IMR-90 (cell line): ENCODE data around the gene BAZ2B. TPM values are rescaled to one million over a fixed set of nuclear protein-coding genes. Genes with fewer than 3 reads are reported as not detected.

Experiments used
- ATAC-seq: fragments of 200-7000 bp; cut with Tn5 transposase; 2 replicates; pipeline ENCODE4 v1.9.1; 2020; ENCODE audit warnings: low read depth, mild to moderate bottlenecking, moderate library complexity
- BruUV-seq: library from RNA; stranded (reverse); fragments of 400-500 nt; replicated peaks from 2 replicates; lab custom pipeline; 2021; lab: Mats Ljungman, UMichigan
- CTCF ChIA-PET: fragments of 300-600 bp; formaldehyde crosslinking; extraction: SDS; loops from one replicate; lab custom pipeline; 2021; ENCODE audit warnings: antibody characterized with exemption; lab: Yijun Ruan, JAX
- POLR2A ChIA-PET: fragments of 300-600 bp; sonication (Branson Sonifier 250); formaldehyde crosslinking; loops from one replicate; lab custom pipeline; 2022; ENCODE audit warnings: antibody characterized with exemption; ENCODE audit not compliant: unreplicated experiment; lab: Charles Lee
- DNase-seq: peaks from one replicate; pipeline ENCODE4 v3.0.0; 2013
- H2AFZ ChIP-seq: replicated peaks from 2 replicates; pipeline ENCODE3; 2013; ENCODE audit warnings: low read length, mild to moderate bottlenecking; ENCODE audit not compliant: poor library complexity
- H2AK5ac ChIP-seq: 2 replicates; pipeline ENCODE4 v1.6.1; 2013; ENCODE audit warnings: low read depth, low read length, inconsistent platforms
- H2AK9ac ChIP-seq: replicated peaks from 2 replicates; pipeline ENCODE3; 2013; ENCODE audit warnings: mild to moderate bottlenecking, low read depth, low read length, moderate library complexity; ENCODE audit not compliant: poor library complexity
- H2BK120ac ChIP-seq: 2 replicates; pipeline ENCODE4 v1.6.1; 2013; ENCODE audit warnings: low read depth, low read length, inconsistent platforms
- H2BK15ac ChIP-seq: 3 replicates; pipeline ENCODE4 v1.6.1; 2013; ENCODE audit warnings: low read depth, low read length, inconsistent platforms
- H2BK20ac ChIP-seq: 2 replicates; pipeline ENCODE4 v1.6.1; 2013; ENCODE audit warnings: low read depth, mild to moderate bottlenecking, inconsistent platforms, low read length, moderate library complexity
- H2BK5ac ChIP-seq: 2 replicates; pipeline ENCODE4 v1.6.1; 2013; ENCODE audit warnings: mild to moderate bottlenecking, low read depth, low read length, inconsistent platforms; ENCODE audit not compliant: poor library complexity, severe bottlenecking
- H3K14ac ChIP-seq: replicated peaks from 2 replicates; pipeline ENCODE4 v1.6.1; 2013; ENCODE audit warnings: low read depth, low read length, inconsistent platforms
- H3K18ac ChIP-seq: 2 replicates; pipeline ENCODE4 v1.6.1; 2013; ENCODE audit warnings: low read depth, low read length, control low read depth
- H3K23ac ChIP-seq: 2 replicates; pipeline ENCODE4 v1.6.1; 2013; ENCODE audit warnings: low read depth, low read length, inconsistent platforms
- H3K27ac ChIP-seq: 2 replicates; pipeline ENCODE4 v1.5.1; 2013; ENCODE audit warnings: mild to moderate bottlenecking, control low read depth, low read length; ENCODE audit not compliant: insufficient read depth
- H3K27me3 ChIP-seq: 2 replicates; pipeline ENCODE4 v1.6.1; 2013; ENCODE audit warnings: low read length; ENCODE audit not compliant: control insufficient read depth, insufficient read depth
- H3K36me3 ChIP-seq: 2 replicates; pipeline ENCODE4 v1.6.1; 2013; ENCODE audit warnings: low read length, mixed read lengths; ENCODE audit not compliant: control insufficient read depth, insufficient read depth
- H3K4ac ChIP-seq: 2 replicates; pipeline ENCODE4 v1.6.1; 2013; ENCODE audit warnings: low read depth, low read length, inconsistent platforms
- H3K4me1 ChIP-seq: 2 replicates; pipeline ENCODE4 v1.6.1; 2013; ENCODE audit warnings: low read length, mixed read lengths; ENCODE audit not compliant: control insufficient read depth, insufficient read depth
- H3K4me2 ChIP-seq: 2 replicates; pipeline ENCODE4 v1.6.1; 2013; ENCODE audit warnings: low read depth, mild to moderate bottlenecking, control low read depth, low read length, moderate library complexity
- H3K4me3 ChIP-seq: 2 replicates; pipeline ENCODE4 v1.5.1; 2013; ENCODE audit warnings: low read depth, mild to moderate bottlenecking, control low read depth, low read length, moderate library complexity; ENCODE audit not compliant: insufficient read depth
- H3K56ac ChIP-seq: 2 replicates; pipeline ENCODE4 v1.6.1; 2013; ENCODE audit warnings: low read length, inconsistent platforms; ENCODE audit not compliant: insufficient read depth; ENCODE audit errors: extremely low read depth
- H3K79me1 ChIP-seq, 2 experiments: 2 replicates each; pipeline ENCODE4 v1.6.1; 2013; ENCODE audit warnings: low read length in 2 of 2, inconsistent platforms in 1 of 2, low read depth in 1 of 2
- H3K9ac ChIP-seq: 2 replicates; pipeline ENCODE4 v1.6.1; 2013; ENCODE audit warnings: low read depth, low read length, control low read depth
- H3K9me1 ChIP-seq: 2 replicates; pipeline ENCODE4 v1.6.1; 2013; ENCODE audit warnings: low read length, inconsistent platforms; ENCODE audit not compliant: insufficient read depth
- H3K9me3 ChIP-seq: 2 replicates; pipeline ENCODE4 v1.6.1; 2013; ENCODE audit warnings: low read length; ENCODE audit not compliant: control insufficient read depth, insufficient read depth
- H4K20me1 ChIP-seq: 2 replicates; pipeline ENCODE4 v1.6.1; 2013; ENCODE audit warnings: low read length, inconsistent platforms; ENCODE audit not compliant: insufficient read depth
- H4K5ac ChIP-seq: 2 replicates; pipeline ENCODE4 v1.6.1; 2013; ENCODE audit warnings: mild to moderate bottlenecking, low read depth, low read length, control low read depth
- H4K8ac ChIP-seq, 2 experiments: 2 replicates each; pipeline ENCODE4 v1.6.1; 2013; ENCODE audit warnings: low read depth in 2 of 2, low read length in 2 of 2, control low read depth in 1 of 2, inconsistent platforms in 1 of 2
- H4K91ac ChIP-seq: 2 replicates; pipeline ENCODE4 v1.6.1; 2013; ENCODE audit warnings: low read depth, low read length, inconsistent platforms; ENCODE audit not compliant: insufficient read depth
- BHLHE40 ChIP-seq: fragments of 150-350 bp; IDR thresholded peaks from 2 replicates; pipeline ENCODE4 v1.6.1; 2016; ENCODE audit warnings: mild to moderate bottlenecking, low read depth, low read length
- CHD1 ChIP-seq: IDR thresholded peaks from 2 replicates; pipeline ENCODE4 v1.6.1; 2012; ENCODE audit warnings: low read depth, low read length, improper control_type of control experiment
- ELK1 ChIP-seq: fragments of 150-350 bp; IDR thresholded peaks from 2 replicates; pipeline ENCODE4 v1.6.1; 2016; ENCODE audit warnings: low read depth, mild to moderate bottlenecking, low read length, moderate library complexity, borderline replicate concordance
- FOS ChIP-seq: fragments of 150-350 bp; IDR thresholded peaks from 2 replicates; pipeline ENCODE4 v1.6.1; 2016; ENCODE audit warnings: low read depth, low read length
- MAFK ChIP-seq: IDR thresholded peaks from 2 replicates; pipeline ENCODE4 v1.6.1; 2012; ENCODE audit warnings: low read depth, low read length, improper control_type of control experiment
- MAZ ChIP-seq: IDR thresholded peaks from 2 replicates; pipeline ENCODE4 v1.6.1; 2012; ENCODE audit warnings: low read depth, mild to moderate bottlenecking, low read length, improper control_type of control experiment, moderate library complexity, borderline replicate concordance
- MXI1 ChIP-seq: IDR thresholded peaks from 2 replicates; pipeline ENCODE4 v1.6.1; 2012; ENCODE audit warnings: low read depth, mild to moderate bottlenecking, low read length, moderate library complexity, borderline replicate concordance
- NFE2L2 ChIP-seq: fragments of 150-350 bp; IDR thresholded peaks from 2 replicates; pipeline ENCODE4 v1.6.1; 2016; ENCODE audit warnings: low read depth, mild to moderate bottlenecking, low read length
- POLR2A ChIP-seq: IDR thresholded peaks from 2 replicates; pipeline ENCODE4 v1.6.1; 2012; ENCODE audit warnings: mild to moderate bottlenecking, low read depth, low read length
- RAD21 ChIP-seq: IDR thresholded peaks from 2 replicates; pipeline ENCODE4 v1.6.1; 2012; ENCODE audit warnings: low read length, improper control_type of control experiment
- RCOR1 ChIP-seq: IDR thresholded peaks from 2 replicates; pipeline ENCODE4 v1.6.1; 2012; ENCODE audit warnings: mild to moderate bottlenecking, low read length, improper control_type of control experiment; ENCODE audit not compliant: insufficient replicate concordance
- RFX5 ChIP-seq: IDR thresholded peaks from 2 replicates; pipeline ENCODE4 v1.8.0; 2012; ENCODE audit warnings: low read depth, mild to moderate bottlenecking, low read length, moderate library complexity
- SMC3 ChIP-seq: fragments of 150-350 bp; IDR thresholded peaks from 2 replicates; pipeline ENCODE4 v1.6.1; 2016; ENCODE audit warnings: low read depth, mild to moderate bottlenecking, antibody characterized with exemption, low read length, moderate library complexity
- WGBS, 2 experiments: methylation state at CpG; one replicate each; pipeline versions ENCODE4 v1.1.5 to v1.1.7; 2013; ENCODE audit warnings: missing lambda C conversion rate in 2 of 2; ENCODE audit not compliant: insufficient read length in 1 of 2; ENCODE audit errors: extremely low coverage in 2 of 2; 5-methylcytosine and 5-hydroxymethylcytosine counted together
- dilution Hi-C: fragments of 300-500 bp; cut with HindIII; formaldehyde crosslinking; loops from one replicate; pipeline ENCODE4 v1.14.3; 2018; ENCODE audit warnings: low sequenced_read_pairs; ENCODE audit not compliant: unreplicated experiment
- in situ Hi-C: fragments of 300-500 bp; cut with MboI; formaldehyde crosslinking; loops from 3 replicates; pipeline ENCODE4 v1.14.3; 2019; ENCODE audit warnings: low sequenced_read_pairs, inconsistent platforms, mixed read lengths
- intact Hi-C: fragments of 100-400 bp; cut with micrococcal nuclease; formaldehyde crosslinking; loops from 2 replicates; pipeline ENCODE4 v1.10.0; 2022
- polyA plus RNA-seq, 3 experiments: library from polyadenylated mRNA; depleted of rRNA; stranded (reverse); fragments of >200 nt; gene quantifications; 2 replicates each; pipeline ENCODE4 v1.2.3, GENCODE V29; 2012; ENCODE audit warnings: low replicate concordance in 1 of 3
- total RNA-seq: library from RNA; depleted of rRNA; stranded (reverse); fragments of >200 nt; gene quantifications from 2 replicates; pipeline ENCODE4 v1.2.3, GENCODE V29; 2012
- TF ChIP-seq, protein P1 (sequence below): fragments of 150-350 bp; IDR thresholded peaks from 2 replicates; pipeline ENCODE4 v1.6.1; 2017; ENCODE audit warnings: mild to moderate bottlenecking, antibody characterized with exemption, low read length, low read depth
- TF ChIP-seq, protein P2 (sequence below): conservative IDR thresholded peaks from 2 replicates; pipeline ENCODE4 v1.5.1; 2012; ENCODE audit warnings: mild to moderate bottlenecking, low read depth, low read length, improper control_type of control experiment

BAZ2B gene
- total and polyA plus RNA-seq, 2 of the 4 experiments (the other 2 are of a cell fraction), result 8.9 to 42.1 TPM

DNA sequence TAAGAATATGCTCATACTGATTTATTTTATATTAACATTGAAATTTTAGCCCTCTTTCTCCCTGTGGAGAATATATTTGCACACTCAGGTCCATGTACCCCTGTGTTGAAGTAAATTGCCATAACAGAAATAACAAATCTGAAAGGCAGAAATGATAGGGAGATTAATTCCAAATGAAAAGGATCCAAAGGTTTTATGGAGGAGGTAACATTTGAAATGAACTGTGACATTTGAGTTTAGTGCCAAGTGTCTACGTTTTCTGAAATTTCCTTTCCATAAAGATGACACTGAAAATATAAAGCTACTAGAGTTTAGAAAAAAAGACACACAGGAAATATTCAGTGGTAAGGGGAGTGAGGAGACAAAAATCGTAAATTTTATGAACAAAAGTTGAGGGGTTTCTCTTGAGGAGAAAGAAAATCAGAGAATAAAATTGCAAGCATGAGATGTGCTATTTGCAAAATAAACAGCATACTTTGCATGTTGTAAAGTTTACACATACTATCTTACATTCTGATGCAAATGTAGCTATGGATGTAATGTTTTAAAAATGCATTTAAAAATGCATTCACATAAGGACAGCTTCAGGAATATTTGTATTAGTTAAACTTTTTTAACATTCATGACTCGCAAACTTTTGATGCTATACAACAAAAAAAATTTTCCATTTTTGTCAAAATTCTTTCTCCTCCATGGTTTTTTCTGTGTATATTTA is 69.5 kb downstream of the BAZ2B start:
- H3K14ac ChIP-seq, result no peak overlapping the region
- no peak overlapping the region for H2AFZ ChIP-seq
- peak overlapping the region; percentile 60 for H3K18ac ChIP-seq
- H3K4me2 ChIP-seq, result peak overlapping the region; percentile 80
- intact Hi-C loops (loop anchor here (5.0 kb wide), 1 partner anchor 165 kb away; the partner anchor contains the start of gene MARCHF7), dilution Hi-C loops (no loop called here), in situ Hi-C loops (no loop called here)
- H3K23ac ChIP-seq, result no peak overlapping the region
- no peak overlapping the region for H2BK20ac ChIP-seq
- DNase-seq, result peak; percentile 26
- peaks cover 2% of the 10 kb centered on the region; the same call in 1 of the 2 replicates for H3K4me1 ChIP-seq
- ChIA-PET POLR2A (no interaction called here), CTCF (no interaction called here)
- no peak overlapping the region for H4K8ac ChIP-seq
- H3K9me1 ChIP-seq, result 0 out of 2 replicates have a peak, but pooled peaks cover 5% of the 10 kb centered on the region
- H3K4ac ChIP-seq, result no peak overlapping the region
- H2AK9ac ChIP-seq, result no peak overlapping the region
- H4K91ac ChIP-seq, result no peak overlapping the region
- H3K9me3 ChIP-seq, result peaks cover 3% of the 10 kb centered on the region
- peak overlapping the region; percentile 3; the same call in 1 of the 2 replicates for H3K27ac ChIP-seq
- peaks cover 6% of the 10 kb centered on the region; the same call in 1 of the 2 replicates for H3K36me3 ChIP-seq
- no peaks in the 10 kb centered on the region for H3K27me3 ChIP-seq
- no peak overlapping the region for H4K5ac ChIP-seq
- BruUV-seq, result no TSS peak
- no peak overlapping the region for H3K4me3 ChIP-seq
- H3K9ac ChIP-seq, result no peak overlapping the region
- ATAC-seq, result peak; percentile 91
- H2BK15ac ChIP-seq, result no peak overlapping the region
- no peak overlapping the region for H3K56ac ChIP-seq
- peaks cover 0 to 5% of the 10 kb centered on the region in 2 experiments; a peak in 3 of 4 replicates for H3K79me1 ChIP-seq
- no CpG with 5 or more reads among the region's 3 CpGs for WGBS, 2 experiments
- H2BK5ac ChIP-seq, result peak overlapping the region; percentile 38
- no peak overlapping the region for H2AK5ac ChIP-seq
- no peaks in the 10 kb centered on the region for H4K20me1 ChIP-seq
- no peak overlapping the region for H2BK120ac ChIP-seq
- no peak for TF ChIP-seq CHD1
- TF ChIP-seq, protein P1, sequence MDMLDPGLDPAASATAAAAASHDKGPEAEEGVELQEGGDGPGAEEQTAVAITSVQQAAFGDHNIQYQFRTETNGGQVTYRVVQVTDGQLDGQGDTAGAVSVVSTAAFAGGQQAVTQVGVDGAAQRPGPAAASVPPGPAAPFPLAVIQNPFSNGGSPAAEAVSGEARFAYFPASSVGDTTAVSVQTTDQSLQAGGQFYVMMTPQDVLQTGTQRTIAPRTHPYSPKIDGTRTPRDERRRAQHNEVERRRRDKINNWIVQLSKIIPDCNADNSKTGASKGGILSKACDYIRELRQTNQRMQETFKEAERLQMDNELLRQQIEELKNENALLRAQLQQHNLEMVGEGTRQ, result no peak
- TF ChIP-seq MAZ, result no peak
- TF ChIP-seq NFE2L2, result no peak
- no peak for TF ChIP-seq MXI1
- TF ChIP-seq POLR2A, result no peak
- TF ChIP-seq ELK1, result no peak
- no peak for TF ChIP-seq RCOR1
- no peak for TF ChIP-seq RFX5
- no peak for TF ChIP-seq RAD21
- no peak for TF ChIP-seq MAFK
- no peak for TF ChIP-seq SMC3
- TF ChIP-seq FOS, result no peak
- TF ChIP-seq, protein P2, sequence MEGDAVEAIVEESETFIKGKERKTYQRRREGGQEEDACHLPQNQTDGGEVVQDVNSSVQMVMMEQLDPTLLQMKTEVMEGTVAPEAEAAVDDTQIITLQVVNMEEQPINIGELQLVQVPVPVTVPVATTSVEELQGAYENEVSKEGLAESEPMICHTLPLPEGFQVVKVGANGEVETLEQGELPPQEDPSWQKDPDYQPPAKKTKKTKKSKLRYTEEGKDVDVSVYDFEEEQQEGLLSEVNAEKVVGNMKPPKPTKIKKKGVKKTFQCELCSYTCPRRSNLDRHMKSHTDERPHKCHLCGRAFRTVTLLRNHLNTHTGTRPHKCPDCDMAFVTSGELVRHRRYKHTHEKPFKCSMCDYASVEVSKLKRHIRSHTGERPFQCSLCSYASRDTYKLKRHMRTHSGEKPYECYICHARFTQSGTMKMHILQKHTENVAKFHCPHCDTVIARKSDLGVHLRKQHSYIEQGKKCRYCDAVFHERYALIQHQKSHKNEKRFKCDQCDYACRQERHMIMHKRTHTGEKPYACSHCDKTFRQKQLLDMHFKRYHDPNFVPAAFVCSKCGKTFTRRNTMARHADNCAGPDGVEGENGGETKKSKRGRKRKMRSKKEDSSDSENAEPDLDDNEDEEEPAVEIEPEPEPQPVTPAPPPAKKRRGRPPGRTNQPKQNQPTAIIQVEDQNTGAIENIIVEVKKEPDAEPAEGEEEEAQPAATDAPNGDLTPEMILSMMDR, result no peak
- TF ChIP-seq BHLHE40, result no peak
